Spleen (tissue), 7 donors: ENCODE measurements around the gene SLC39A3.

Experiments used
- CTCF ChIP-seq, 11 experiments: fragments of 200-600 bp in 7 of 11; fragments of 450-650 bp in 4 of 11; sonication (generic) in 4 of 11; IDR thresholded peaks in 8 of 11; conservative IDR thresholded peaks in 3 of 11; 1 replicate in 7 of 11; 2 replicates in 4 of 11; pipeline versions ENCODE4 v1.4.0 to v1.8.0; 2016 to 2021; ENCODE audit warnings: antibody characterized with exemption in 11 of 11, inconsistent platforms in 4 of 11, mild to moderate bottlenecking in 1 of 11
- POLR2A ChIP-seq, 3 donors: fragments of 450-650 bp; IDR thresholded peaks; one replicate each; pipeline ENCODE4 v1.5.1; 2017; ENCODE audit warnings: antibody characterized with exemption in 3 of 3, mild to moderate bottlenecking in 1 of 3
- POLR2AphosphoS5 ChIP-seq, 3 donors: sonication (generic); formaldehyde crosslinking; IDR thresholded peaks; one replicate each; pipeline ENCODE4 v1.5.1; 2017; ENCODE audit warnings: antibody characterized with exemption in 3 of 3
- donor health status: DM: no; HTN: no; CAD: no; lungs with moderate emphysema.
- donor health status: DM: no; HTN: no; CAD: no.
- donor health status: DM: no; HTN: no; CAD: no.

GRCh38 chr19:2755811-2756210, 16.0 kb upstream of the SLC39A3 start:
- TF ChIP-seq POLR2A (IDR thresholded peaks at IDR 0.05) (no peak), CTCF (IDR thresholded peaks at IDR 0.05 in 8 of 11, conservative IDR thresholded peaks at IDR 0.05 in 3 of 11) (no peak), POLR2AphosphoS5 (IDR thresholded peaks at IDR 0.05) (no peak)
